Fibroblast of upper back skin (primary cell): ENCODE results near the gene HOXB4.

Source experiments
- DNase-seq: peaks from one replicate; pipeline ENCODE4 v3.0.0-alpha.2; 2013

Gene HOXB4

DNA sequence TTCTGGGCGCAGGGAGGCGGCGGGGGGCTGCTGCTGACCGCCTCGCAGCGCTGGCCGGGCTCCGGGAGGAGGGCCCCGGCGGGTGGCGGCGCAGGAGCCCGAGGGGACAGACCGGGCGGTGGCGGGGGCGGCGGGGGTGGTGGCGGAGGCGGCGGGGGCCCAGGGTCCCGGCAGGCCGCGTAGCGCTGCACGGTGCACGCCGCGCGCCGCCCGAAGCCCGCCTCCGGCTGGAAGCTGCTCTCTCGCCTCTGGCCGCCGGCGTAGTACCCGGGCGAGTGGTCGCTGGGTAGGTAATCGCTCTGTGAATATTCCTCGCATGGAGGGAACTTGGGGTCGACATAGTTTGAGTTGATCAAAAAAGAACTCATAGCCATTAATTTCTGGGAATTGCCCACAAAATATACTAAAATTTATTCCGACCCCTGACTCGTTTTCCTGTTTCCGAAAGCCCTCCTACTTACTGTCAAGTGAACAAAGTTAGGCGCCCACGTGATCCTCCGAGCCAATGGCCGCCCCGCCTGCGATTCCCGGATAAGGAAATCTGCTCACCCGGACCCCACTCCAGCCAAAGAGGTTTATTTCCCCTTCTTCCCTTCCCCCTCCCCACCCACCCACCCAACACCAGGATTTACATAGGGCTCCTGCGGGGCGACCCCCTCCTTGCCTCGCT, at the start of gene HOXB4:
HOXB4 (minus strand) TSS at position 405 of the 670 bp plus-strand sequence; CDS start at position 374, 31 bp downstream.
- peak; percentile 83 for DNase-seq

GRCh38 chr17:48627118-48627597, 49.0 kb upstream of the HOXB4 start:
- DNase-seq, result no peak

DNA sequence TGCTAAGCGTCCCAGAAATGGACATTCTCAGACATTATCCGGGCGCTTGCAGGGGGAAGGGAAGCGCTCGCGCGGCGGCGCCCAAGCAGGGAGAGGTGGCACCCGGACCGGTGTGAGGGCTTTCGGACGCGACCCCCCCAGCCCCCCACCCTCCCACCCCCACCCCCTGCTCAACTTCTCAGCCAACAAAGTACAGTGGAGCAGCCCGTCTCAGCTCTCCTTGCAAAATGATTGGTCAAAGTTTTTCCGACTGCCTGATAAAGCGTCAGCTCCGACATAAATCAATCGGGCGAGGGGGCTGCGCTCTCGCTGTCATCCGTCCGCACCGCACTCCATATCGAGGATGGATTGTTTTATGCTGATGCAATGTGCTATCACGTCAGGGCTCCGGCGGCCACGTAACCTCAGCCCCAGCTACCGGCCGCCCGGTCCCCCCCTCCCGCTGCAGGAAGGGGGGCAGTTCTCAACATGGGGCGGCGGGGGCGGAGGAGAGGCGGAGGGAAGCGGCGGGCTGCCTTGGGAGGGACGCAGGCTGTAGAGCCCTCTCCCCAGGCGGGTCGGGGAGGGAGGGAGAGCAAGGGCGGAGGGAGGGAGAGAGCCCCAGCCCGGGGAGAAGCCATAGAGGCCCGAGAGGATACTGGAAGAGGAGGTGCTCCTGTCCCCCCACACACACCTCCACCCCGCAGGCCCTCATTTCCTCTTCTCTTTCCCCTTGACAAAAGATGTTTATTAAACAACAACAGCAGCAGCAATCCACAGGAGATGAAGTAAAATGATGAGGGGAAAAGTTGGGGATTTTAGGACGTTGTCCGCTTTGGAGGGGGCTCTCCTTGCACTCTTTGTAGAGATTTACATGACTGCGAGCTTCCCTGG, 48.3 kb upstream of the HOXB4 start, which contains the start of gene HOXB9:
HOXB9 (minus strand) TSS at position 114 of the 873 bp plus-strand sequence; CDS start at position 25, 89 bp downstream.
- DNase-seq, result peak; percentile 70

GRCh38 chr17:48625495-48626244, 47.5 kb upstream of the HOXB4 start:
- no peak for DNase-seq

DNA sequence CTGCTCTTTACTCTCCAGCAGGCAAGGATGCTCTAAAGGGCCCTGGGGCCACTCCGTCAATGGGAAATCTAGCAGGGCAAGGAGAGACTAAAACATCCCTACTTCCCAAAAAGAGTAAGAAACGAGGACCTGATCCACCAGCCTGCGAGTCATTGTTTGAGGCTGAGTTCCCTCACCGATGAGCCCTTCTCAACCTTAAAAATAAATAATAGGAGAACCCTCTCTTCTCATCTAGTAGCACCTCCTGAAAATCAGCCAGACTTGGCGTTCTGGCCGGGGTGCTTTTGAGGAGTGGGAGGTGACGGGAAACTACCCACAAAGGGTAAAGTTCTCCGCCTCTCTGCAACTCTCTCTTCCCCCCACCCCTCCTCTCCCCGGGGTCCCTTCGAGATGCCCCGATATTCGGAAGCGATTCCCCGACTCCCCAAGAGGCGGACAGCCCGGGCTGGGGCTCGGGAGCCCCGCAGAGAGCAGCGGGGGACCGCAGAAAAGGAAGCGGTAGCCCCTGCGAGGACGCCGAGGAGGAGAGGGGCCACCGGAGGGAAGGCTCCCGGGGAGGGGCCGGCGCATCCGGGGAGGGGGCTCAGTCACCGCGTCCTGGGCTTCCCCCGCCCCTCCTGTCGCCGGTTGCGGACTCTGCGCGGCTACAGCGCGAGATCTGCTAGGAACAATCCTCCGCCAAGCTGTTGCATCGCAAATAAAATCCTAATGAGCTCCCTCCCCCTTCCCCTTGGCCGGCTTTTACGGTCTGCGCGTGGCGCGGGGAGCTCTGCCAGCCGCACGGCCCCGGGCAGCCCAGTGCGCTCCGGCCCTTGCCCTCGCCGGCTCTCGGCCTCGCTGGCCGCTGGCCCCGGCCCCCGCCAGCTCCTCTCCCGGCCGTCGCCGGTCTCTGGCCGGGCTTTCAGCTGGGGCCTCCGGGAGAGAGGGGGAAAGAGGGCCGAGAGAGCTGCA, 46.7 kb upstream of the HOXB4 start:
- DNase-seq, result no peak

DNA sequence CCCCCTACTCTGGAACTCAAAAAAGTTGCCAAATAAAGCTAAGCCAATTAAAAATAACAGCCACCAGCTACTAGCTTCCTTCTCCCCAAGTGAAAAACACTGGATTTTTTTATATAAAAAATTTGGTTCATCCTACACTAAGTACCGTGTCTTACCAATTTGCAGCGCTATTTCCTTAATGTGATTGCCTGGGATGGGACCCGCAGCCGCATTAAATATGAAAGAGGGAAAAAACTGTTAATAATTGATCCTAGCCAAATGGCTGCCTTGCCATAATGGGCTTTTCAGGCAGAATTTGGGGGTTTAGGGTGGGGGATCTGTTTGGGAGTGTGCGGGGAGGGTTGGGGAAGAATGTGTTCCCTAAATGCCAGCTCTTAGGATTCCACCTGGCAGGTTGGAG, 46.0 kb upstream of the HOXB4 start:
- no peak for DNase-seq

DNA sequence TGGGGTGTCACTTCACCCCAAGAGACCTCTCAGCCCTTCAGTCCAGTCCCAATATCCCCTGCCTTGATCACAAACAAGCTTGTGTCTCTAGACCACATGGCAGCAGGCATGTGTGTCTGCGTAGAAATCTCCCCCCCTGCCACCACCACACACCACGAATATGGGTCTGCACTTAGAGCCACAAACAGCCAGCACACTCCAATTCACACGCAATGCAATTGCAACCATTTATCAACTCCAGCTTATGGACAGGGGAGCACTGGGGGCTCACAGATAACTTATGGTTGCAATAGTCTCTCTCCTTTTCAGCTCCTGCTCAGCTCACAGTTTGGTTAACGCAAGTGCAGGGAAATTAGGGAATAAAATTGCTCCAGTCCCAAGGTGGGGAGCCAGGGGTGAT, 45.4 kb upstream of the HOXB4 start:
- no peak for DNase-seq

- no peak for DNase-seq
Measured at GRCh38 chr17:48622857-48623256, 44.7 kb upstream of the HOXB4 start.

GRCh38 chr17:48621410-48622392, 43.6 kb upstream of the HOXB4 start:
- no peak for DNase-seq

DNA sequence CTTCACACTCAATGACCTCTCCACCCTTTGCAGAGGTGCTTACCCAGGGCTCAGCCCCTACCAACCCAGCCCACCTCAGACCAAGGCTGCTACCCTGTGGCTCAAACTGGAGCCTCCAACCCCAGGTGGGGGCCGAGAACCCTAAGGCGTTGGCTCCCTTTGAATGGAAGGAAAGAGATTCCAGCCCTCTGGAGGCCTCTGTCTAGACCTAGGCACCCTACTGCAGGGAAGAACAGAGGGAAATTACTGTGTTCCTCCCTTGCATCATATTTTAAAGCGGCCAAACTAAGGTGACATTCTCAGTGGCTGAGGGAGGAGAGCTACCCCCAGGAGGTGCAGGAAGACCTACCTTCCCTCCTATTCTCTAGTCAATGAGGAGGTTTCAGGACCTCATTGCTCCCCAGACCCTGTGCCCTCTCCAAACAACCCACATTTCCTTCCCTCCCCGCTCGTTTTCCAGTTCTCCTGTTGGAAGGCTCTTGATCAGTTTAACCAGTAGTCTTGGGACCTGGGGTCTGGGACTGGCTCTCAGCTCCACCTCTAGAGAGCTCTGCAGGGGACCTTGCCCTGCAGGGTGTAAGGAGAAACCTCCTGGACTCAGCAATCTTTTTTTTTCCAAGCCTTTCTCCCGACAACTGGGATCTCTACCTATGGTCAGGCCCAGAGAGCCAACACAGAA, 42.5 kb upstream of the HOXB4 start:
- DNase-seq, result no peak

DNA sequence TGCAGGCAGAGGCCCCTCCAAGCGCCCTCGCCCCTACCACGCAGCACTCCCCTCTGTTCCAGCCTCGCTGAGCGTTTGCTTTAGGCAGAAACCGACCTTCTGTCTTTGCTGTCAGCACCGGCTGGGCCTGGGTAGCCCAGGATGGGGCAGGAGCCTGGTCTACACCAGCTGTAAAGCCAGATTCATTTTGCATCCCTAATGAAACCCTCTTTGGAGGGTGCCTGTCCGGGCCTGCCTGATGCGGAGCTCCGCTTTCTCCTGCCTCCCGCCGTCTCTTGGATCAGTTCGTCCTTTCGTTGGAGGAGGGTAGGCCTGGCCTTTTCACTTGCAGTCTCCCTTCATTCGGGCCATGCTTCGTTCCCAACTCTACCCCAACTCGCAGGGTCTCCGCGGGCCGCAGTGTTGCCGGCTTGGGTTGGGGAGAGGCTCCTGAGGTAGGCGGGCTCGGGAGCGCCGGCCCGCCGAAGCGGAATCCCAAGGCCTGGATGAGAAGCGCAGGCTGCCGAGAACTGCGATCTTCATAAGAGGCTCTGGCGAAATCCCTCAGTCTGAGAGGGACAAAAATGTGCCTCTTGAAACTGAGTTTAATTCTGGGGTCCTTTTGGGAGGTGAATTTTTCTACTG, 41.8 kb upstream of the HOXB4 start:
- no peak for DNase-seq

- DNase-seq, result peak; percentile 83
Measured at GRCh38 chr17:48618256-48618896, 40.2 kb upstream of the HOXB4 start.

DNA sequence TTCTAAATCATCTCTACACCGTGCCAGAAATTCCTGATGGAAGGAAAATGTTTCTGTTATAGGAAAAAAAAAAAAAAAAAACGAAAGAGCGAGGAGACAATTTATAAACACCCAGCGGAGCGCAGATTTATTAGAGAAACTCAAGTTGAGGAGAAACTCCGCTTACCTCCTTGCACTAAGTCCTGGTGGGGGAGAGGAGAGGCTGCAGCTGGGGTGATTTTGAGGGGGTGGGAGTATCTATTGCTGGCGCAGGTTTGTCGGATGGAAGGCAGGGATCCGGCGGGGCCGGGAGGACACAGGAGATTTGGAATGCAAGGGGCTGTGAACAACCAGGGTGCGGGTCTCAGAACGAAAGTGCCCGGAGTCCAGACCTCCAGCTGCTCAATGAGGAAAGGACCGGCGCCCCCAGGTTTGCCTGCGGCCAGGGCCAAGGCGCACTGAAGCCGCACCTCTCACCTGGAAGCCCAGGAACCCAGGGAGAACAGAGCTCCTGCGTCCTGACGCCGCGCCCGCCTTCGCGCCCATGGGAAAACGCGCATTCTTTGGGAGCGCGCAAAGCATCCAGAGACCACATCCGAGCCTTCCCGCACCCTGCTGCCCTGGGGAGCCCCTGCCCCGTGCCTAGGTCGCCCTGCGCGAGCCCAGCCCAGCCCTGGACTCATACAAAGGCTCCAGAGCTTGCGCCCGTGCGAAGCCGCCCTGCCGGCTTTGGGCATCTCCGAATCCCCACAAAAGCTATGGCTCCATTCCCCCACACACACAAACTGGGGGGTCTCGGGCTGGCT, 39.5 kb upstream of the HOXB4 start:
- DNase-seq, result no peak

- DNase-seq, result no peak
Measured at GRCh38 chr17:48616717-48617470, 38.7 kb upstream of the HOXB4 start.

DNA sequence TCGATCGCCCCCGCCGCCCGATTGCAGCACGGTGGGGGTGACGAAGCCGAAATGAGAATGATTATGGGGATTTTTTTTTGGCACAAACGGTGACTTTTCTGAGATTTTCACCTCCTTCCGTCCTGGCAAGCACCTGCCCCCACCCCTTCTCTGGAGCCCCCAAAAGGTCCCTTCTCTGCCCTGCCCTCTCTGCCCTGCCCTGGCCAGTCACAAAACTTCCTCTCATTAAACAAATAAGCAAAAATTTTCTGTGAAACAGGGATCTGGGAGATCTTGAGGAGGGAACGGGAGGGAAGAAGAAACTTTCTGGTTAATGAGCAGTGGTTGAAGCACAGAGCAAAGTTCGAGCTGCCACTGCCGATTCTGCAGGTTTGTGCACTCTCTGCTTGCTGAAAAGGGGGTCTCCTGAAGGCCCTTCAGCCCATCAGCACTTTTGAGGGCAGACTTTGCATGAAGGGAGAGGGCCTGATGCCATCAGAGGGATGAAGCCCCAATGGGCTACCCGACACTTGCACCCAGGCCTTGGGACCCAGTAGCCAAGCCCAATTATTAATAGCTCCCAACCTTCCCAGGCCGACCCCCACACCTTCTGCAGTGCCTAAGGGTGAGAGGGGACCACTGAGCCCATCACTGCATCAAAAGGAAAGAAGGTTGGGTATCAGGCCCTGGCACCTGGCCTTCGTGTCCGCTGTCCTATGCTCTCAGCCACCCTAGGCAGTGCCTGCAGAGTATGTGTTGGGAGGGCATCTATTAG, 38.0 kb upstream of the HOXB4 start:
- DNase-seq, result no peak
